ENCODE results near the gene CNPY1. TPM values are rescaled to one million over a fixed set of nuclear protein-coding genes. Genes with fewer than 3 reads are reported as not detected.

CNPY1 gene
- polyA plus RNA-seq, 1 of the 3 experiments (the other 2 are of a cell fraction) = not detected

- H3K9ac ChIP-seq = no peak overlapping the region
- WGBS (ENCODE audit: low lambda C conversion rate) = 9% methylated on average over 6 of the region's 8 CpGs
- H3K4me2 ChIP-seq = no peak overlapping the region
- POLR2A ChIA-PET = no interaction called here
- H3K4me3 ChIP-seq (ENCODE audit: low read depth in 2 of 2, low read length in 1 of 2) = no peak overlapping the region
- peaks cover 96% of the 10 kb centered on the region for H3K27me3 ChIP-seq (ENCODE audit: insufficient read depth)
- CTCF ChIA-PET = interaction anchor here (0.6 to 1.1 kb wide), 2 partner anchors 8 to 548 kb away, joined by 3 read pairs; no protein-coding TSS in a partner anchor
- TF ChIP-seq POLR2AphosphoS5 (IDR thresholded peaks at IDR 0.05; ENCODE audit: low read depth, low read length) (no peak), RFX5 (IDR thresholded peaks at IDR 0.05; ENCODE audit: low read length) (no peak), CHD2 (IDR thresholded peaks at IDR 0.05; ENCODE audit: low read length, partially characterized antibody) (no peak), SMC3 (IDR thresholded peaks at IDR 0.05; ENCODE audit: low read depth, low read length) (no peak), RXRA (IDR thresholded peaks at IDR 0.05; ENCODE audit: borderline replicate concordance, low read depth) (no peak), NRF1 (IDR thresholded peaks at IDR 0.05; ENCODE audit: low read depth, low read length) (no peak), YY1 (IDR thresholded peaks at IDR 0.05; ENCODE audit: low read depth) (no peak), USF1 (IDR thresholded peaks at IDR 0.05; ENCODE audit: borderline replicate concordance, low read depth) (no peak), MAX (IDR thresholded peaks at IDR 0.05; ENCODE audit: low read depth) (no peak), RCOR1 (IDR thresholded peaks at IDR 0.05; ENCODE audit: low read length) (no peak), FOXM1 (IDR thresholded peaks at IDR 0.05; ENCODE audit: low read depth) (no peak), EZH2phosphoT487 (IDR thresholded peaks at IDR 0.05; ENCODE audit: borderline replicate concordance, low read depth) (no peak)
- H2AFZ ChIP-seq (ENCODE audit: low read depth) = no peak overlapping the region
- no peaks in the 10 kb centered on the region for H3K9me3 ChIP-seq
- peaks cover 9% of the 10 kb centered on the region for H3F3A ChIP-seq (replicated peaks; ENCODE audit: insufficient read depth)
- H3K27ac ChIP-seq (ENCODE audit: low read depth in 2 of 2, low read length in 1 of 2) = no peak overlapping the region
- no peaks in the 10 kb centered on the region for H3K36me3 ChIP-seq (replicated peaks in 1 of 2; ENCODE audit: control insufficient read depth in 1 of 2, insufficient read depth in 2 of 2, low read length in 1 of 2)
- DNase-seq = peak; percentile 37
- peaks cover 8% of the 10 kb centered on the region in 2 experiments; a peak in 3 of 4 replicates for H3K4me1 ChIP-seq (ENCODE audit: control insufficient read depth in 1 of 2, insufficient read depth in 2 of 2, low read depth in 1 of 2, low read length in 1 of 2)
- H3K79me2 ChIP-seq (ENCODE audit: insufficient read depth) = no peaks in the 10 kb centered on the region
- peaks cover 9% of the 10 kb centered on the region for H4K20me1 ChIP-seq (ENCODE audit: insufficient read depth)
- H3K9me2 ChIP-seq = no peaks in the 10 kb centered on the region
Observed at GRCh38 chr7:155460926-155461613, 85.3 kb downstream of the CNPY1 start.

- Histone ChIP-seq H3K4me2 (no peak overlapping the region), H3K27ac (ENCODE audit: low read depth in 2 of 2, low read length in 1 of 2) (no peak overlapping the region)
Observed at GRCh38 chr7:155459700-155460461, 86.5 kb downstream of the CNPY1 start.

More at GRCh38 chr7:155459700-155460461, 86.5 kb downstream of the CNPY1 start:
- H3K4me1 ChIP-seq (ENCODE audit: control insufficient read depth in 1 of 2, insufficient read depth in 2 of 2, low read depth in 1 of 2, low read length in 1 of 2) = peaks cover 8% of the 10 kb centered on the region in 2 experiments; a peak in 3 of 4 replicates
- peaks cover 19% of the 10 kb centered on the region for H4K20me1 ChIP-seq (ENCODE audit: insufficient read depth)
- TF ChIP-seq RXRA (IDR thresholded peaks at IDR 0.05; ENCODE audit: borderline replicate concordance, low read depth) (no peak), FOSL2 (IDR thresholded peaks at IDR 0.05; ENCODE audit: borderline replicate concordance, low read depth) (no peak), EZH2phosphoT487 (IDR thresholded peaks at IDR 0.05; ENCODE audit: borderline replicate concordance, low read depth) (peak; percentile 66; the same call in 1 of the 2 replicates), YY1 (IDR thresholded peaks at IDR 0.05; ENCODE audit: low read depth) (no peak), SMC3 (IDR thresholded peaks at IDR 0.05; ENCODE audit: low read depth, low read length) (no peak), USF1 (IDR thresholded peaks at IDR 0.05; ENCODE audit: borderline replicate concordance, low read depth) (no peak), REST (IDR thresholded peaks at IDR 0.05; ENCODE audit: low read depth, low read length) (no peak)
- 18% methylated on average over 34 of the region's 34 CpGs for WGBS (ENCODE audit: low lambda C conversion rate)
- no peaks in the 10 kb centered on the region for H3K9me3 ChIP-seq
- H3F3A ChIP-seq (replicated peaks; ENCODE audit: insufficient read depth) = peaks cover 8% of the 10 kb centered on the region
- no peak overlapping the region for H3K9ac ChIP-seq
- H3K27me3 ChIP-seq (ENCODE audit: insufficient read depth) = peaks cover 96% of the 10 kb centered on the region
- H3K9me2 ChIP-seq = no peaks in the 10 kb centered on the region
- H2AFZ ChIP-seq (ENCODE audit: low read depth) = no peak overlapping the region
- ChIA-PET CTCF (interaction anchor here (0.7 to 1.6 kb wide), 3 partner anchors 12 to 308 kb away, joined by 3 read pairs; no protein-coding TSS in a partner anchor), POLR2A (no interaction called here)
- no peaks in the 10 kb centered on the region for H3K79me2 ChIP-seq (ENCODE audit: insufficient read depth)
- DNase-seq = no peak
- no peaks in the 10 kb centered on the region for H3K36me3 ChIP-seq (replicated peaks in 1 of 2; ENCODE audit: control insufficient read depth in 1 of 2, insufficient read depth in 2 of 2, low read length in 1 of 2)
- no peak overlapping the region for H3K4me3 ChIP-seq (ENCODE audit: low read depth in 2 of 2, low read length in 1 of 2)

Data from SK-N-SH (cell line).